ENCODE data around the gene PLCB3. TPM values are rescaled to one million over a fixed set of nuclear protein-coding genes. Genes with fewer than 3 reads are reported as not detected.

PLCB3 gene
- total and polyA plus RNA-seq, 2 of the 13 experiments (the other 11 are each of a cell fraction or from before 2014, with no cell fraction given): 7.5 to 13.8 TPM

GRCh38 chr11:64226507-64227051, 24.8 kb upstream of the PLCB3 start (continued):
- peak; percentile 65; the same call in 1 of the 2 replicates for TF ChIP-seq THAP9 (CRISPR knock-in tag; IDR thresholded peaks at IDR 0.05; ENCODE audit: borderline replicate concordance)
- no peak for TF ChIP-seq DNMT3B (CRISPR knock-in tag; conservative IDR thresholded peaks at IDR 0.05)
- peak; percentile 31; the same call in 1 of the 2 replicates for TF ChIP-seq HDAC2 (CRISPR knock-in tag; IDR thresholded peaks at IDR 0.05)
- TF ChIP-seq ZNF775 (CRISPR knock-in tag; IDR thresholded peaks at IDR 0.05; ENCODE audit: borderline replicate concordance): no peak
- peak; percentile 22; the same call in 1 of the 2 replicates for TF ChIP-seq HOXA3 (CRISPR knock-in tag; IDR thresholded peaks at IDR 0.05)
- 0 out of 2 replicates have a peak, but pooled peaks have one; percentile 20 for TF ChIP-seq HIC2 (CRISPR knock-in tag; IDR thresholded peaks at IDR 0.05; ENCODE audit: low read depth)
- peak; percentile 75 for TF ChIP-seq ZFY (CRISPR knock-in tag; IDR thresholded peaks at IDR 0.05)
- TF ChIP-seq AKAP8 (CRISPR knock-in tag; IDR thresholded peaks at IDR 0.05): 0 out of 2 replicates have a peak, but pooled peaks have one; percentile 56
- TF ChIP-seq ZSCAN25 (CRISPR knock-in tag; IDR thresholded peaks at IDR 0.05): no peak
- no peak for TF ChIP-seq HINFP (CRISPR knock-in tag; IDR thresholded peaks at IDR 0.05; ENCODE audit: low read depth)
- TF ChIP-seq ZNF543 (CRISPR knock-in tag; IDR thresholded peaks at IDR 0.05): no peak
- peak; percentile 46; the same call in 1 of the 2 replicates for TF ChIP-seq SAP130 (CRISPR knock-in tag; IDR thresholded peaks at IDR 0.05; ENCODE audit: low read depth)
- no peak for TF ChIP-seq PAF1 (CRISPR knock-in tag; IDR thresholded peaks at IDR 0.05)
- peak; percentile 13 for TF ChIP-seq HES4 (CRISPR knock-in tag; IDR thresholded peaks at IDR 0.05; ENCODE audit: borderline replicate concordance)
- TF ChIP-seq ZNF17 (CRISPR knock-in tag; IDR thresholded peaks at IDR 0.05): no peak
- TF ChIP-seq MXD3 (CRISPR knock-in tag; IDR thresholded peaks at IDR 0.05): peak; percentile 54; the same call in 1 of the 2 replicates
- peak; percentile 73 for TF ChIP-seq NFYB (CRISPR knock-in tag; IDR thresholded peaks at IDR 0.05)
- TF ChIP-seq FOXP4 (CRISPR knock-in tag; IDR thresholded peaks at IDR 0.05): no peak
- TF ChIP-seq GMEB2 (CRISPR knock-in tag; IDR thresholded peaks at IDR 0.05; ENCODE audit: low read depth): no peak
- no peak for TF ChIP-seq SMAD1 (CRISPR knock-in tag; IDR thresholded peaks at IDR 0.05; ENCODE audit: borderline replicate concordance, low read depth)
